Measurements from ENCODE around the gene CCDC85C. TPM values are rescaled to one million over a fixed set of nuclear protein-coding genes. Genes with fewer than 3 reads are reported as not detected.

CCDC85C gene
- total RNA-seq, 2 donors from 2014 or later, result 19.8 to 28.2 TPM

DNA sequence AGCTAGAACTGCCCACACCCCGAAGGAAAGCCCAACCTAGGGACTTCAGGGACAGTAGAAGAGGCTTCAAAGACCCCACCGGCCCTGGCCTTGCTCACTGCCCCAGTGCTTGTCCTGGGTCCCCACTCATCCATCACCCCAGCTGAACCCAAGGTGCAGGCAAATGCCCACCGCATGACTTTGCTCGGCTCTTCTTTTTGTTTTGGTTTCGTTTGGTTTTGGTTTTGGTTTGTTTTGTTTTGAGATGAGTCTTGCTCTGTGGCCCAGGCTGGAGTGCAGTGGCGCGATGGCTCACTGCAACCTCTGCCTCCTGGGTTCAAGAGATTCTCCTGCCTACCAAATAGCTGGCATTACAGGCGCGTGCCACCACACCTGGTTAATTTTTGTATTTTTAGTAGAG, 9.0 kb downstream of the CCDC85C start:
- intact Hi-C loops (cut with DNase I), result no loop called here

DNA sequence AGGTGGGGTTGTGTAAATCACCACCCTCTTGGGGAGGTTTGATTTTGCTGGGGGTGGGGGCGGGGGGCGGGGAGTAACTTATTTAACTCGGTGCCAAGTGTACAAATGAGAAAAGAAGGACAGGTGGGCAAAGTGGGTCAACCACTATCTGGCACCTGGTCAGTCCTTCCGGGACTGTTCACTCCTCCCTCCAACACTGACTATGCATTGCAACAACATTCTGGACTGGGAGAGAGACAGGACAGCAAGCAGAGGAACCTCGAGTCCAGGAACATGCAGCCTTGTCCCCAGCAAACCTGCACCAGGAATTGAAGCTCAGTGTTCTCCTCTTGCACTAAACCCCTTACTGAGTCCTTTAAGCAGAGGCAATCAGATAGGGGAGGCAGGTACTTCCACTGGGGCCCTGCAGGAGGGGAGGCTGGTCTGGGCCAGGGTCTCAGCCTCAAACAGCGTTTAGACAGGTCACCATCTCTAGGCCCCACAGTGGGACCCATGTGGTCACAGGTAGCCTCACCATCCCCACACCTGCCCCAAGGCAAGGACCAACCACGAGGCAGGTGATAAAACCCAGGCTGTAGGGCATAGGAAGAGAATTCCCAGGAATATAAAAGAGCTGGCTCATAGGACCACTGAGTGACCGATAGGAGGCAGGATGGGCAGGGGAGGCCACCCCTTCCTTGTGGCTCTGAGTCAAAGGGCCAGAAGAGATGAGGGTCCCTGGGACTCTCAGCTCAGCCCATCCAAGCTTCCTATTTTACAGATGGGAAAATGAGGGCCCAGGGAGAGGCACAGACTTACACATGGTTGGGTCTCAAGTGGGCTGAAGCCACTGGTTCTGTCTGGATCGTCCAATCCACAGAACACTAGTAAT, 9.8 kb downstream of the CCDC85C start:
- intact Hi-C loops (cut with DNase I), result no loop called here
- DNase-seq (ENCODE audit: low spot score), result no peak

More for the DNA sequence above, 9.0 kb downstream of the CCDC85C start:
- DNase-seq (ENCODE audit: low spot score), result no peak

DNA sequence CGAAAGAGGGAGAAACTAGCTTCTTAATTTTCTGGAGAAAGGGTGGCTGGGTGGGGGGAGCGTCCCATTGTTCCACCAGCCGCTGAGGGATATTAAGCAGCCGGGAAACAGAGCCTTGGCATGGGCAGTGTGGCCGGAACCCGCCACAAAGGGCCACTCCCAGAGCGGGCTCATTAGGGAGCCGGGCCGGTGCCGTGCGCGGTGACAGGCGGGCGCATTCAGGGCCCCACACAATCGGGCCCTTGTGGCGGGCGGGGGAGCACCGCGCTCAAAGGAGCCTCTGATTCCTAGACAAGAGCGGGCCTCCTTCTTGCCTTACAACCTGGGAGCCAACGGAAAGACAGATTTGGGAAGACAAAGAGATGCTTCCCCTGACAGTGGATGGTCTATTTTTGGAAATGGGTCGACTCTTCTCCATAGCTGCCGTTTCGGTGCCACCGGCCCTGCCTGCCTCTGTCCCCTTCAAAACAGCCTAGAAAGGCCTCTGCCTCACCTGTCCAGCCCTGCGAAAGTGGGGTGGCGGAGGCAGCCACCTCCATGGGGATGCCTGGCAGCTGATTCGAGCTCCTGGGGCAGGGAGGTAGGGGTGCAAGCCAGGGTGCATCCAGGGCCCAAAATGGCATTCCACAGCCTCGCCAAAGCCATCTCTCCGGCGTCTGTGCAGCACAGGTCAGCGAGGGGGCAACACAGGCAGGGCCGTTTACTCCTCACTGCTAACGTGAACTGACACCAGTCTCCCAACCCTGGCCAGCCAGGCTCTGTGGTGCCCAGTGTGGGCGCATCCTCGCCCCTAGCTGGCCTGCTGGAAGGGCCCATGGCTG, 10.9 kb downstream of the CCDC85C start:
- DNase-seq (ENCODE audit: low spot score), result peak; percentile 80
- intact Hi-C loops (cut with DNase I), result no loop called here

DNA sequence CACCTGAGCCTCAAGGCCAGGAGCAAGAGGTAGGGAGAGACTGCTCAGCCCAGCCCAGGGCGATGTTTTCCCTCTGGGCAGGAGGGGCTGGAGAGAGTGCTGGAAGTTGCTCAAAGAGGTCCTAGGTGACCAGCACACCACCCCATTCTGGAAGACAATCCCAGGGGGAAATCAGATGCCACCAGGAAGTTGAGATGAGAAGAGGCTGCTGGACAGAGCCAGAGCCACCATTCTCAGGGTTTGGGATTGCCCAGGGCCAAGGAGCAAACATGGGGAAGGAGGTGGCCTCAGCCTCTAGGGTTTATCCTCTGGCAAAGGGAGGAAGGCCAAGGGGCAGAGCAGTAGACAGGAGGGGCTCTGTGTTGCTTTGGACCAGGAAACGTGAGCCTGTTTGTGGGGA, 11.6 kb downstream of the CCDC85C start:
- intact Hi-C loops (cut with DNase I), result no loop called here

DNA sequence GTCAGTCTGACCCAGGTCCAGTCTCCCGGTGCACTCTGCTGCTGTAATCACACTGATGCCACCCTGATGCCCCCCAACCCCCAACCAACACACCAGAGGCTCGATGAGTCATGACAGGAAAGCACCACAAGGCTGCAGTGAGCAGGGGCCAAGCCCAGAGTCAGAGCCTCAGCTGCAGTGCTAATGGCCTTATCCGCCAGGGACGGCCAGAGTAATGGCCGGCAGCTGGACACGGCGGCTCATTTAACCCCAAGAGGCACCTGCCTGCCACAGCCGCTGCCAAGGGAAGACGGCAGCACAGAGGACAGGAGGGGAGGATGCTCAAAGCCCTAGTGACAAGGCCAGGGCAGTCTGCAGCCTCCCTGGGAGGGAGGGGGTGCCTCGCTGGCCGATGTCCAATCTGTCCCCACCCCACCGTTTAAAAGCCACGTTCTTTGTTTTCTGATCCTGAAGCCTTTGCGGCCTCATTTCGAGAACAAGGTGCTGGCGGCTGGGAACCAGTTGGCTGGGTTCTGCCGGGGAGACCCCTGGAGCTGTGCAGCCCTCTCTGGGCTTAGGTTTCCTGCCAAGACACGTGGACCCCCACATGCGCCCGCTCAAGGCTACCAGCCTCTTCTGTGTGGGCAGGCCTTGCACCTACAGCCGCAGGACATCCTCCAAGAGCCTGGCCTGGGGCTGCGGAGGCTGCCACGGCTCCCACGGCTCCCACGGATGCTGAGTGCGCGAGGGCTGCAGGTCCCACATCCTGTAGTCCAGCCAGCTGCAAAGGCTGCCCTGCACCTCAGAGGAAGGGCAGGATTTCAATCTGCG, 13.1 kb downstream of the CCDC85C start:
- intact Hi-C loops (cut with DNase I), result no loop called here
- DNase-seq (ENCODE audit: low spot score), result no peak

More for the DNA sequence above, 11.6 kb downstream of the CCDC85C start:
- no peak for DNase-seq (ENCODE audit: low spot score)

DNA sequence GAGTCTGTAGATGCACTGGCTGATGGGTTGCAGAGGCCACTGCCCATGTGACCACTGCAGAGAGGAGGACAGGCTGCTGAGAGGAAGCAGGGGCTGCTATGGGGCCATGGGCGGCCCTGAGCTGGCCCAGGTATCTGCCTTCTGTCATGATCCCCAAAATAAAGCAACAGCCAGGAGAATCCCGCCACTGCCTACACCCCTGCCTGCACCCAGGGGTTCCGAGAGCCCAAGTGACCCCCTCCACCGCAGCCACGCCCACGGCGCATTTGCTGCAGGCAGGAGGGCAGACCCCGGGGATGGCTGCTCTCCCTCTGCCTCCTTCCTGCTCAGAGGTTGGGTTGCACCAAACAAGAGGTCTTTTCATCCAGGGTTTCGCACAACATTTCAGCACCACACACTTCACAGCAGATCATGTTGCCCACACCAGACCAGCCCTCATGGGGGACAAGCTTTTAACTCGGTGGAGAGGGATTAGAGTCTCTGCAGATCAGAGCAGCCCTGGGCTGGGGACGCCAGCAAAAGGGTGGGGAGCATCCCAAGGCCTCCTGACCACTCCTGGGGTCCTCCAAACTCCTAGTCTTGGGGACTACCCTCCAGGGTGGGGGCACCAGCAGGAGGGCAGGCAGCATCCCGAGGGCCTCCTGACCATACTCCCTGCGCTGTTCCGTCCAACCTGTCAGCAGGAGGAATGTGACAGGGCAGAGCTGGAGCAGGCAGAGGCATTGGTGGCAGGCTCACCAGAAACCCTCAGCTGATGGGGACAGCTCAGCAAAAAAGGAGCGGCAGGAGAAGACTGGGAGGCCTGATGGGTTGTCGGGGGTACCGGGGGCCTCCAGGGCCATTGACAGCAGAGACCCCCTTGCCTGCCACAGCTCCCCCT, 14.1 kb downstream of the CCDC85C start:
- no peak for DNase-seq (ENCODE audit: low spot score)
- intact Hi-C loops (cut with DNase I), result no loop called here

DNA sequence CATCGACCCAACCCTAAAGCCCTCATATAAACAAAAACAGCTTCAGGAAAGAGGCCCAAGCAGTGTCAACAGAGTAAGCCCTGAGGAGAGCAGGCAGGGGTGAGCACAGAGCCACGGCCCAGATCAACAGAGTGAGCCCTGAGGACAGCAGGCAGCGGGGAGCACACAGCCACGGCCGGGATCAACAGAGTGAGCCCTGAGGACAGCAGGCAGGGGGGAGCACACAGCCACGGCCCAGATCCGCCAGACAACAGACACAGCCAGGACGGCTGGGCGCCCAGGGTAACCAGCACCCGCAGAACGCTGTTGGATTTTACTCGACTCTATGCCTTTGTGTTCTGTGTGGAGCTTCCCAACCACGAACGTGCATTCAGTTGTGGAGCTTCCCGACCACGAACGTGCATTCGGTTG, 15.0 kb downstream of the CCDC85C start:
- DNase-seq (ENCODE audit: low spot score), result no peak
- intact Hi-C loops (cut with DNase I), result no loop called here

DNA sequence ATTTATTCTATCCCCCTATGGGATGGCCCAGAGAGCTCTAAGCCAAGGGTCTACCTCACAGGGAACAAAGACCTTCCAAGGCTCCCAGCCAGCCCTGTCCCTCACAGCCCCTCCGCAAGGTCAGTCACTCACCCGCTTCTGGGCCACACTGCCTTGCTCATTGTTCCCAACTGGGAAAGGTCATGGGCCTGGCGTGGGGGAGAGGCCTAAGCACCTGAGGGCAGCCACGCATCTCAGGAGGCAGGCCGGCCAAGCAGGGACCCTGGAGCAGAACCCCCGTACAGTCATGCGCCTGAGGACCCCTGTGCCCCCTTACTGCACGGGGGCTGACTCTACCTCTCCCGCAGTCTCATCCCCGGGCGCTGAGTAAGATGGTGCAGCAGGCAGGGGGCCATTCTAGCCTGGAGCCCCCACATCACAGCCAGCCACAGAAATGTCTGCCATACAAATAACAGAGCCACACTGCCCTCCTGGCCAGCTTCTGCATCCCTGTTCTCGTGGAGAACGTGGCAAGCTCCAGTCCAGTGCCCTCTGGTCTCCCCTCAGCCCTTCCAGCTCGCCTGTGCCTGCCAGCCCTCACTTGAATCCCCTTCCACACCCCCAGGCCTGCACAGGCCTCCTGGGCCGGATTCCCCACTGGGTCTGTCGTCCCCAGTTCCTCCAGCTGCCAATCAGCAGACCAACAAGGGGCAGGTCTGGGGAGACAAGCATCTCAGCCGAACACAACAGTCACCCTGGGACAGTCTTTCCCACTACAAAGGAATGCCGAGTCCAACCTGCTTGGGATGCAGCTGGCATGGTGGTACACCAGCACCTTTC, 16.3 kb downstream of the CCDC85C start:
- DNase-seq (ENCODE audit: low spot score), result no peak
- intact Hi-C loops (cut with DNase I), result no loop called here

DNA sequence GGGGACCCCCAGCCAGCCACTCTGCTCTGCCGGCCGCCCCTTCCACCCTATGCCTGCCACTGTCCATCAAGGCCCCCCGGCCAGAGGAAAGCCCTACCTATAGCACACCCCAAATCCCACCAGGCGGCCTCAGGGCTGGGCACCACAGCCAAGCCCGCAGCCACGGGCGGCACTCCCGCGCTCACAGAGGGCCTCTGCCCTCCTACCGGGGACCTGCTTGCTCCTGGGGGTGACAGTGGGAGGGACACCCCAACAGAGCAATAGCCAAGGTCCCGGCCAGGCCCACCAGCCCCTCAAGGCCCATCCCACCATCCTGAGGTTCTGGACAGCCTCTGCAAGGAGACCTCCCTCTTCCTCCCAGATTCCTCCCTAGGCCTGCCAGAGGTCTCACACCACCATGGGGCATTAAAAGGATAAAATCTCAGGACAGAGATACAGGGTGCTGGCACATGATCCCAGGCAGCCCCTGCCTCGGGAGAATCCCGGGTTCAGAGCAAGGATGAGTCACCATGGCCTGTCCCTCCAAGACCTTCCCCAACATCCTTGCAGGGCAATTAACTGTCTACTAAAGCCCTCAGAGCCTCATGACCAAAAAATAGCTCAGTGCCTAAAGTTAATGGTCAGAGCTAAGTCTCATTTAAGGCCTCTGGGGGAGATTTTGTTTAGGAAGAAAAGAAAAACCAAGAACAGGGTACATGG, 17.1 kb downstream of the CCDC85C start:
- intact Hi-C loops (cut with DNase I), result no loop called here
- DNase-seq (ENCODE audit: low spot score), result peak; percentile 68

DNA sequence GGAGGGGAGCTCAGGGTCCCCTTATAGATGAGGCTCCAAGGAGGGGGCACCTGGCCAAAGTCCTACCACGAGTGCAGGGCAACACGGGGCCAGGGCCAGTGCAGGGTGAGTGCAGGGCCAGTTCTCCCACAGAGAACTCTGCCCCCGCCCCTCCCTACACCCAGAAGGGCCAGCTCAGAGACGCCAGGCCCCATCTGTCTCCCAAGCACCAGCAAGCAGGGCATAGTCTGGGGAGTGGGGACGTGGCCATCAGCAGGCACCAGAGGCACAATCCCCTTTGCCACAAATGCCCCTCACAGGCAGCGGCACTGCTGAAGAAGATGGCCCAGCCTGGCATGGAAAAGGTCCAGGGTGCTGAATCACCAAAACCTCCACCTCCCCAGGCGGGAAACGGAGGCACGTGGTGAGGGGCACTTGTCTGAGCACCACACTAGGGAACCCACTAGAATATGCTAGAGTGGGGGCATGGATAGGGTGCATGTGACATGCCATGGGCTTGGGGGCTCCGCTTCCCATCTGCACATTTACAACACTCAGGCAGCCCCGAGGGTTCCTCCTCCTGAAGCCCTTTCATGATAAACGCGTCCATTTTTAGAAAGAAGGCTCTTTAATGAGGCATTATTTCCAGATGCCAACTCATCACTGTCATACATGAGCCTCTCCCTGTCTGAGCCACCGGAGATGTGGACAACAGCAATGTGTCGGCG, 17.8 kb downstream of the CCDC85C start:
- intact Hi-C loops (cut with DNase I), result no loop called here
- DNase-seq (ENCODE audit: low spot score), result no peak

DNA sequence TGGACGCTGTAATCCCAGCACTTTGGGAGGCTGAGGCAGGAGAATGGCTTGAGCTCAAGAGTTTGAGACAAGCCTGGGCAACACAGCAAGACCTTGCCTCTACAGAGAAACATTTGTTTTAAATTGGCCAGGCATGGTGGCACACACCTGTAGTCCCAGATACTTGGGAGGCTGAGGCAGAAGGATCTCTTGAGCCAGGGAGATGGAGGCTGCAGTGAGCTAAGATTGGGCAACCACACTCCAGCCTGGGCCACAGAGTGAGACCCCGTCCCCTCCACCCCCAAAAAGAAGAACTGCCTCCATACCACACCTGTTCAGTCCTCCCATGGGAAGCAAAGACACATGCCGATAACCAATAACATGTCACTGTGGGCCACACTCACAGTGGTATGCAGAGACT, 19.2 kb downstream of the CCDC85C start:
- no peak for DNase-seq (ENCODE audit: low spot score)
- intact Hi-C loops (cut with DNase I), result no loop called here

DNA sequence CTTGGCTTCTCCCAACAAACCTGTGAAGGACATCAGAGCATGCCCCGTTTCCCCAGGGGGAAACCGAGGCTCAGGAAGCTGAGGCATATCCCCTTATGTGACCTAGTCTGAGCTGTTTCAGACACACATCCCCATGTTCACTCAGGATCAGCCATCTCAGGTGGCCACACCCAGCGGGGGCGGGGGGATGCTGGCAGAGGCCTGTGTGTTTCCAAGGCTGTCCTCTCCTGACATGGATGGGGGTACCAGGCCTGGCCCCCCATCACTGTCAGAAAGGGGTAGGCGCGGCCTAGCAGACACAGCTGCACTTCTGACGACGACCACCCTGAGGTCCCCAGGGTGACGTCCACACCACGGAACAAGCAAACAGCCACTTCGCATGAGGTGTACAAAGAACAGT, 22.1 kb downstream of the CCDC85C start:
- DNase-seq (ENCODE audit: low spot score), result no peak
- intact Hi-C loops (cut with DNase I), result no loop called here

DNA sequence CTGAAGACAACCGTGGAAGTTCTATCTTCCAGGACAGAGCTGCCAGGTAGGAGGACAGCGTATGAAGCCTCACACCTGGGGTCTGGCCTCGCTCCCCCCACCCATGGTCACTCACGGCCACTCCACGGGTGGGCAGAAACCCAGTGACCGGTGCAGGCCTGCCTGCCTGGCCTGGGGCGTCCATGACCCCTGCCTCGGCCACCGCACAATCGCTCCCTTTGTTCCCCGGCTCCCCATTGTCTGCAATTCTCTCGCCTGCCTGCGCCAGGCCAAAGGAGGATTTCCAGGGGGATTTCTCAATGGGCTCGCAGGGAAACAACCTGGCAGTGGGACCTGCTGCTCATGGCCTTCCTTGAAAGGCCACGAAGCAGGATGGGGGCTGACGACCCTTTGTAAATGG, 22.6 kb downstream of the CCDC85C start:
- no peak for DNase-seq (ENCODE audit: low spot score)
- intact Hi-C loops (cut with DNase I), result no loop called here

DNA sequence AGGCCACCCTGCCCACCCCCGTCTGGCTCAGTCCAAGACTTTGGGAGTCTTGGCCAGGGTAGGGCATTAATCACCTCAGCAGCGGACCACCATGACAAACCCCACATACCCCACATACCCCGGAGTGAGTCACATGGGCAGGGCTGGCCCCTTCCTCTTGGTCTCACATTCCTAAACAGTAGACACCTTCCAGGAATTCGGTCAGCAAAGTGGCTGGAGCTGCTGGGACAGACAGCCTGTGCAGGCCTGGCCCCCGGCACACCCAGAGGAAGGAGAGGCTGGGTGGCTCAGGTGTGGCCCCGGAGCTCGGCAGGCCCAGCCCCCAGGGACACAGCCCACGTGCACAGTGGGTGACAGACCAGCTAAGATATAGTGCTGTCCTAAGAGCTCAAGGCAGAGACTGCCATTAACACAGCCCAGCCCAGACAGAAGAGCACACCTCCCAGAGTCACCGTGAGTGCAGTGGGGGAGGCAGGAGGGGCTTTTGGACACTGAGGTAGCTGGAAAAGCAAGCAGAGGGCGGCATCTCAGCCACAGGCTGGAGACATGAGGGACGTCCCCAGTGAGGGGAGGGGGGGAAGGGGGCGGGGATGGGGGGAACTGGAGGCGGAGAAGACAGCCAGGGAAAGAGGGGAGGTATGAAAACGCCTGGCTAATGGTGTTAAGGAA, 24.0 kb downstream of the CCDC85C start:
- DNase-seq (ENCODE audit: low spot score), result no peak
- intact Hi-C loops (cut with DNase I), result loop anchor here in 1 of 2 donors (10.0 kb wide), 1 partner anchor 55 kb away; no protein-coding TSS in a partner anchor

DNA sequence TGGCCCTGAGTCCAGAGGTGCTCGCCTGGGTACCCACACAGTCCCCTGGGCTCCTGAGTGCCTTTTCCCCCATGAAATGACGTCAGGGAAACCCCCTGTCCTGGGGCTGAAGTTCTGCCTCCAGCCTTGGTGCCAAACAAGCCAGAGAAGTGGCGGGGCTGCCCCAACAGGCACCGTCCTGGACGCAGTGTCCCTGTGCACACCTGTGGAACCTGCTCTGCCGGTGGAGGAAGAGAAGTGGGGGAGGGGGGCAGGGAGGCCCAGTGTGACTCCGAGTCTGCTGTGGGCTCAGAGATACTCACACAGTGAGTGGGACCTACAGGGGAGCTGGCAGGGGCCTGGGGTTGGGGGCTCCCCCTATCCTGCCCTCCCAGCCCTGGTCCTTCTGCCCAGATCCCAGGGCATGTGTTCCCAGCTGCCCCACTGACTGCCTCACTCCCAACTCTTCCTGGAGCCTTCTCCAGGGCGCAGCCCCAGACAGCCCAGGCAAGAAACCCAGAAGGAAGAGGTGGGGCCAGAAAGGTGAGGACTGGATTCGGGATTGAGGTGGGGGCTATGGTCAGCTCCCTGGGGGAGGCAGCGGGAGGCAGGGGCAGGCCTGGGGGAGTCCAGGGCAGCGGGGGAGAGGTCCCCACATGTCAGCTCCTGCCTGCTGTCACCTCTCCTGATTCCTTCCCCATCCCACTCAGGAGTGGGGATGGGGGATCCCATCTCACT, 24.7 kb downstream of the CCDC85C start:
- DNase-seq (ENCODE audit: low spot score), result no peak
- intact Hi-C loops (cut with DNase I), result loop anchor here in 1 of 2 donors (10.0 kb wide), 1 partner anchor 54 kb away; no protein-coding TSS in a partner anchor

Data from posterior vena cava (tissue), 2 donors.